GM10847 (cell line): ENCODE results near the gene TBC1D22A.

Experiments
- POLR2A ChIP-seq: IDR thresholded peaks from 2 replicates; pipeline ENCODE4 v1.6.1; 2011; ENCODE audit not compliant: insufficient read length; ENCODE audit errors: extremely low read depth

Gene TBC1D22A

GRCh38 chr22:47100019-47100418 is 337.6 kb downstream of the TBC1D22A start:
- no peak for TF ChIP-seq POLR2A

- no peak for TF ChIP-seq POLR2A
Observed at GRCh38 chr22:47100646-47101200, 338.3 kb downstream of the TBC1D22A start.

- TF ChIP-seq POLR2A, result no peak
Observed at GRCh38 chr22:47101321-47101885, 339.0 kb downstream of the TBC1D22A start.

- no peak for TF ChIP-seq POLR2A
Observed at GRCh38 chr22:47102081-47102480, 339.6 kb downstream of the TBC1D22A start.

- TF ChIP-seq POLR2A, result no peak
Observed at GRCh38 chr22:47102648-47103047, 340.2 kb downstream of the TBC1D22A start.

- TF ChIP-seq POLR2A, result no peak
Observed at GRCh38 chr22:47105085-47105484, 342.6 kb downstream of the TBC1D22A start.

- no peak for TF ChIP-seq POLR2A
Observed at GRCh38 chr22:47106806-47107205, 344.4 kb downstream of the TBC1D22A start.

GRCh38 chr22:47107431-47107830 is 345.0 kb downstream of the TBC1D22A start:
- TF ChIP-seq POLR2A, result no peak

- TF ChIP-seq POLR2A, result no peak
Observed at GRCh38 chr22:47110817-47111443, 348.5 kb downstream of the TBC1D22A start.

- TF ChIP-seq POLR2A, result no peak
Observed at GRCh38 chr22:47111626-47112581, 349.5 kb downstream of the TBC1D22A start.

GRCh38 chr22:47112582-47112965 is 350.1 kb downstream of the TBC1D22A start:
- TF ChIP-seq POLR2A, result no peak

GRCh38 chr22:47112994-47113852 is 350.8 kb downstream of the TBC1D22A start:
- TF ChIP-seq POLR2A, result no peak

GRCh38 chr22:47113853-47114415 is 351.5 kb downstream of the TBC1D22A start:
- no peak for TF ChIP-seq POLR2A

- TF ChIP-seq POLR2A, result no peak
Observed at GRCh38 chr22:47114813-47115517, 352.5 kb downstream of the TBC1D22A start.

- no peak for TF ChIP-seq POLR2A
Observed at GRCh38 chr22:47115518-47115890, 353.1 kb downstream of the TBC1D22A start.
